ENCODE data around the gene WNT5B. TPM values are rescaled to one million over a fixed set of nuclear protein-coding genes. Genes with fewer than 3 reads are reported as not detected.

Gene WNT5B
- total RNA-seq, 1 donor from 2014 or later, result 2.1 TPM

DNA sequence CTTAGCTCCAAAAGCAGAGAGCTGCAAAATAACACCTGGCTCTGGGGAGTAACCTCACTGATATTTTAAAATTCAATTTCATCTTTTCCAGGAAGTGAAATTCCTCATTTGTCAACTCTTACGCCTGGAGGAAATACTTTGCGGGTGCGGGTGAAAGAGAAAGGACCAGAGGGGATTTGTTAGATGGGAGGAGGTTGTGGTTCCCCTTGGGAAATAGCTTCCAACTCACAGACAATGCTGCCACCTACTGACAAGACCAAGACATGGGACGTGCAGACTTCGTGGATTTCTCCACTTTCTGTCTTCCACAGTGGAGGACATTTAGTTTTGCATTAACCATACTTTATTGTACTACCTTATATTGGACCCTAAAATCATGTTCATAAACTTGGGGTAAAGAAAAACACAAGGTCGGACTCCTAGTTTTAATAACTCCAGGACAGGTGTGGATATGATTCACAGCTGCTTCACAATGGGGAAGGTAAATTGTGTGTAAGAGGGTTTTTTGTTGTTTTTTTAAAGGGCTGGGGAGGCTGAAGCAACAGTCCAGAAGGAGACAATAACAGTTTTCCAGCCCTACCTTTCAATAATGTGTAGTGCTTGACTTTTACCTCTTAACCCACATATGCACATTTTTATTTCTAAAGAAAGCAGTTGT, 45.5 kb upstream of the WNT5B start:
- Histone ChIP-seq H3K27me3 (ENCODE audit: low read depth) (no peaks in the 10 kb centered on the region), H3K36me3 (no peaks in the 10 kb centered on the region), H3K4me3 (peak overlapping the region; percentile 44), H3K27ac (replicated peaks) (no peak overlapping the region), H3K4me1 (peaks cover 41% of the 10 kb centered on the region), H3K9me3 (replicated peaks) (no peaks in the 10 kb centered on the region)
- intact Hi-C loops (cut with micrococcal nuclease), result loop anchor here (2.0 kb wide), 1 partner anchor 465 kb away; no protein-coding TSS in a partner anchor
- TF ChIP-seq, protein P1, sequence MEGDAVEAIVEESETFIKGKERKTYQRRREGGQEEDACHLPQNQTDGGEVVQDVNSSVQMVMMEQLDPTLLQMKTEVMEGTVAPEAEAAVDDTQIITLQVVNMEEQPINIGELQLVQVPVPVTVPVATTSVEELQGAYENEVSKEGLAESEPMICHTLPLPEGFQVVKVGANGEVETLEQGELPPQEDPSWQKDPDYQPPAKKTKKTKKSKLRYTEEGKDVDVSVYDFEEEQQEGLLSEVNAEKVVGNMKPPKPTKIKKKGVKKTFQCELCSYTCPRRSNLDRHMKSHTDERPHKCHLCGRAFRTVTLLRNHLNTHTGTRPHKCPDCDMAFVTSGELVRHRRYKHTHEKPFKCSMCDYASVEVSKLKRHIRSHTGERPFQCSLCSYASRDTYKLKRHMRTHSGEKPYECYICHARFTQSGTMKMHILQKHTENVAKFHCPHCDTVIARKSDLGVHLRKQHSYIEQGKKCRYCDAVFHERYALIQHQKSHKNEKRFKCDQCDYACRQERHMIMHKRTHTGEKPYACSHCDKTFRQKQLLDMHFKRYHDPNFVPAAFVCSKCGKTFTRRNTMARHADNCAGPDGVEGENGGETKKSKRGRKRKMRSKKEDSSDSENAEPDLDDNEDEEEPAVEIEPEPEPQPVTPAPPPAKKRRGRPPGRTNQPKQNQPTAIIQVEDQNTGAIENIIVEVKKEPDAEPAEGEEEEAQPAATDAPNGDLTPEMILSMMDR (IDR thresholded peaks at IDR 0.05; ENCODE audit: borderline replicate concordance), result peak; percentile 89
- DNase-seq, result no peak

DNA sequence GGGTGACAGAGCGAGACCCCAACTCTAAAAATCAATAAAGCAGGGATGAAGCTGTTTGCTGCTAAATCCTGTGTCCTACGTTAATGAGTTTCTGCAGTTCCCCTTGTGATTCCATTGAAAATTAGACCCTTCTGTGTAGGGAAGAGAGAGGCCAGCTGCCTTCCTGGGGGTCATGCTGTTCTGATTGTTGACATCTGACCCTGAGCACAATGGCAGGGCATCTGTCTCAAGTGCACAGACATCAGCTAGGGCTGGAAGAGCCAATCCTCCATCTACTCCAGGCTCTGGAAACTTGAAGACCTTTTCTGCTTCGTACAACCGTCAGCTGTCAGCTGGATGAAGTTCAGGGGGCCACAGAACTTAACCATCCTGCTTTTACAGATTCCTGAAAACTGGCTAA, 44.7 kb upstream of the WNT5B start:
- intact Hi-C loops (cut with micrococcal nuclease), result no loop called here
- Histone ChIP-seq H3K4me1 (peaks cover 48% of the 10 kb centered on the region), H3K4me3 (no peak overlapping the region), H3K9me3 (replicated peaks) (no peaks in the 10 kb centered on the region), H3K36me3 (no peaks in the 10 kb centered on the region), H3K27ac (replicated peaks) (no peak overlapping the region), H3K27me3 (ENCODE audit: low read depth) (no peaks in the 10 kb centered on the region)
- DNase-seq, result no peak
- TF ChIP-seq, protein P1 (IDR thresholded peaks at IDR 0.05; ENCODE audit: borderline replicate concordance), result no peak

DNA sequence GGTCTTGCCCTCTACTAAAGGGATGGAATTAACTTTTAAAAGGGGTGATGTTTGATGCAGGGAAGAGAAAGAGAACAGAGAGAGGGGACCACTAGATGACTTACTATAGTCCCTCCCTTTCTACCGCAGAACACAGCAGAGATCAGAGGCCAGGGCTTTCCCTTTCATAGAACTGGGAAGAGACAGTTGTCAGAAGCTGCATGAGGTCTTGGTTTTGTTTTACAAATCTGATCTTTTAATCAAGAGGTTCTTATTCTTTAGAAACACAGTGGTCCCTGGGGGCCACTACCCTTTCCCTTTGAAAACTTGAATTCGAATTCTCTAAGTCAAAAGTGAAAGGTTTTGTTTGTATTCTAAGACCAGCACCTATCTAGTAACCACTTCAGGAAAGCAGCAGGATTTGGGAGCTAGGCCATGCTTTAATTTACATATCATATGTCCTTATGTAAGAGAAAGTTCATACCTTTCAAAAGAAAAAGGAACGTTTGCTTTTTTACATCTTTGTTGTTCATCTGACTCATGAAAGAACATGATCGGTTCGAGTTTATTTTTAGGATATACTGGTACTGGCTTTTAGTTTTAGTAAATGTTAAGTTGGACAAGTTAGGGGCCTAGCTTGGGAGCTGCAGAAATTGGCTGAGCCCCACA, 41.0 kb upstream of the WNT5B start:
- intact Hi-C loops (cut with micrococcal nuclease), result no loop called here
- peaks cover 69% of the 10 kb centered on the region for H3K4me1 ChIP-seq

DNA sequence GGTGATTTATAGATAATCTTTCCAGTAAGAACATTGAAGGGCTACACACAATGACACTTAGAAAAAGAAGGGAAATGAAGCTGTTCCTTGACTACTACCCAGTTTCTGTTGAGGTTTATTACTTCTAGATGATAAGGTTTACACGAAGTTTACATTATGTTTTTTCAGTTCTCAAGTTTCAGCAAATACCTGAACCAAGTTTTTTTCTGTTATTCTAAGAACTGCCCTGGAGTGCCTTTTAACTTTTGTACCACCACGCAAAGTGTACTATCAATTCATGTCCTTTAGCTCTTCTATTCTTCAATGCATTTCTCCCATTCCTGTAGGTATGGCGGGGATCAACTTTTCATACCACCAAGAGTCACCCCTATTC, 40.5 kb upstream of the WNT5B start:
- no peaks in the 10 kb centered on the region for H3K9me3 ChIP-seq (replicated peaks)
- H3K27ac ChIP-seq (replicated peaks), result peak overlapping the region; percentile 60
- TF ChIP-seq, protein P1 (IDR thresholded peaks at IDR 0.05; ENCODE audit: borderline replicate concordance), result no peak
- H3K27me3 ChIP-seq (ENCODE audit: low read depth), result no peaks in the 10 kb centered on the region
- peaks cover 69% of the 10 kb centered on the region for H3K4me1 ChIP-seq
- H3K4me3 ChIP-seq, result no peak overlapping the region
- no peak for DNase-seq
- H3K36me3 ChIP-seq, result no peaks in the 10 kb centered on the region
- intact Hi-C loops (cut with micrococcal nuclease), result no loop called here

More for the DNA sequence above, 41.0 kb upstream of the WNT5B start:
- TF ChIP-seq, protein P1 (IDR thresholded peaks at IDR 0.05; ENCODE audit: borderline replicate concordance), result no peak
- no peak for DNase-seq
- peak overlapping the region; percentile 60 for H3K27ac ChIP-seq (replicated peaks)
- H3K4me3 ChIP-seq, result no peak overlapping the region
- no peaks in the 10 kb centered on the region for H3K9me3 ChIP-seq (replicated peaks)
- H3K36me3 ChIP-seq, result no peaks in the 10 kb centered on the region
- H3K27me3 ChIP-seq (ENCODE audit: low read depth), result no peaks in the 10 kb centered on the region

DNA sequence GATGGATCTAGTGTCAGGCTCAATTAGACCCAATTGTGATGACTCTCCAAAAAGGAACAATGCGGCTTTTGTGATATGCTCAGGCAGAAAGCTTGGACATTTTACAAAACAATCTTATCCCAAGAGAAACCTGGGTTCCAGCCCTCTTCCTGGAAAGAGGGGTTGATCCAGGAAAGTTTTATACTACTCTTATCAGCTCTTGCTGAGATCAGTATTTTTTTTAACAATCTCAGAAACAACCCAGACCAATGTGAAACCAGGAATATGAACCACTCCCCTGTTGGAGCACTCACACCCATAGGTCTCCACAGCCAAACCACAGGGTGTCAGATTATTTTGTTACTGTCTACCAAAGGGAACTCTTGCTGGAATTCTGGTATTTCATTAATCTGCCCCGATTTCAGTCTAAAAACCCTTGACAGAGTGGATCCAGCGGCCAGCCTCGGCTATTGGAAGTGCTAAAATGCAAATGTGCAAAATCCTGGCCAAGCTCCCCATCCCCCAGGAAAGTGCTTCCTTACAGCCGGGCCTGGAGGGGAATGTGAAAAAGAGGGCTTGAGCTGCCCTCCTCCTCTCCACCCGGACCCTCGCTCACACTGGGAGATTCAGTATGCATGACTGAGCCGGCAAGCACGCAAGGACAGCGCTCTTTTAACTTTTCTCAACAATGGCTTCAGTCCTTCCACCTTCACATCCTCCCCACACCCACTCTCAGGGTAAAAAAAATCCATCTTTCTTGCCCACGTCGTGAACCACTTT, 38.6 kb upstream of the WNT5B start:
- peak overlapping the region; percentile 89 for H3K4me3 ChIP-seq
- no peaks in the 10 kb centered on the region for H3K9me3 ChIP-seq (replicated peaks)
- intact Hi-C loops (cut with micrococcal nuclease), result no loop called here
- no peaks in the 10 kb centered on the region for H3K27me3 ChIP-seq (ENCODE audit: low read depth)
- TF ChIP-seq, protein P1 (IDR thresholded peaks at IDR 0.05; ENCODE audit: borderline replicate concordance), result no peak
- H3K36me3 ChIP-seq, result no peaks in the 10 kb centered on the region
- peaks cover 77% of the 10 kb centered on the region for H3K4me1 ChIP-seq
- peak overlapping the region; percentile 99 for H3K27ac ChIP-seq (replicated peaks)
- DNase-seq, result no peak
